GM21367 (cell line): ENCODE data around the gene RCSD1.
"Not testable (repeated sequence)": the region's sequence is repeated elsewhere in the genome, so short reads cannot be mapped to it uniquely, and the experiment has no call there.

Experiments used
- ATAC-seq: cut with Tn5 transposase; IDR thresholded peaks from one replicate; pipeline ENCODE4 v1.9.1; 2021; ENCODE audit not compliant: unreplicated experiment

Gene RCSD1

DNA sequence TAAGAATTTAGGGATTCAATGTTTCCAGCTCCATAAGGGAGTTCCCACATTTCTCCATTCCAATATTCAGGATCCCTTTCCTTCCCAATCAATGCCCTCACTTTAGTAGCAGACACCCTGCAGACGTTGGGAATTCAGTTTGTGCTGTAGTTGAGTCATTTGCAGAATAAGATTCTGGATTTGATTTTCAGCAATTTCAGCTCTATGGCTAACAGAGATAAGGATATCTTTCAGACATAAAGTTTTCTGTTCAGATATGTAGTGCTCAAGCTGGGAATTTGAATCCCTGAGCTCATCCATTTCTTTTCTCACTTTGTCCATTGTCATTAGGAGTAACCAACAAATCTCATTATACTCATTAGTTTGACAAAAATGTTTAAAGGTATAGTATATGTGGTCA, 104.8 kb downstream of the RCSD1 start:
- ATAC-seq: no peak

DNA sequence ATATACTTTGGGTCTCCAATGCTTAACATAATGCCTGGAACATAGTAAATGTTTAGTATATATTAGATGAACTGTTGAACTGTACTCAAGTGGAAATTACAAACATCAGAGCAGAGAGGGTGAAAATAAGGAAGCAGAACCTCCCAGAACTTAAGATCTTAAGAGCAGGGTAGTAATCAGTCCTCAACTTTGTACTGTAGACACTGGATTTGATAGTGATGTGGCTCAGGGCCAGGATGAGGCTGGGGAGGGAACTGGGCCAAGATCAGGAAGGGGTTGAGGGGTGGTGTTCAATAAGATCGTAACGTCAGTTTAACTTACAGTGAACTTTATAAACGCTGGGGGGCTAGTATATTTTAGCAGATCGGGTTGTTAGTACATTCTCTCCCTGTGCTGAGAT, 107.1 kb downstream of the RCSD1 start:
- ATAC-seq: no peak

DNA sequence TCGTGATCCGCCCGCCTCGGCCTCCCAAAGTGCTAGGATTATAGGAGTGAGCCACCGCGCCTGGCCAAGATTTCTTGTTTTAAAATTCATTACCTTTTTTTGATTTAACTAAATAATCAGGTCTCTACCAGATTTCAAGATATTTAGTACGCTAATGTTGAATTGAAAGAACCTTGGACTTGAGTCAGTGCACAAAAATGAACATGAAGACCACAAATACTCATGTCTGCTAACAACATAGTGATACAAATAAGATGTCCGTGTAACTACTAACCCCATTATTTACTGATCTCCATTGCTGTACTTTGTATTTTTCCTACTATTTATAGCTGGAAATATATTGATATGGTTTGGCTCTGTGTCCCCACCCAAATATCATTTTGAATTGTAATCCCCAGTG, 108.1 kb downstream of the RCSD1 start:
- ATAC-seq: no peak

DNA sequence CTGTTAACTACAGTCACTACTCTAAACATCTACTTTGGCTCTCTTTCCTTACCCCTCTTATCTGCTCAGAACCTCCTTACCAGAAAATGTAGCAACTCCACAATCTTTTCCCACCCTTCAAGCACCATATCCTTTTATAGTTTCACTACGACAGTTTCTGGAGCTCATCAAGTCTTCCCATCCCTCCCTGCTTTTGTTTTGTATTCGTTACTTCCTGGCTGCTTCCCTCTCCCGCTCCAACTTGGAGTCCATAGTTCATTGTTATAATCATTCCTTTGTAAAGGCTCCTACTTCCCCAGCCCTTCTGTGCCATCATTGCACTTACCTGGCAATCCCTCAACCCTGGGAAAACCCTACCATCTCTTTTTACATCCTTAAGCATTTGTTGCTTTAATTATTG, 109.7 kb downstream of the RCSD1 start:
- ATAC-seq: no peak

DNA sequence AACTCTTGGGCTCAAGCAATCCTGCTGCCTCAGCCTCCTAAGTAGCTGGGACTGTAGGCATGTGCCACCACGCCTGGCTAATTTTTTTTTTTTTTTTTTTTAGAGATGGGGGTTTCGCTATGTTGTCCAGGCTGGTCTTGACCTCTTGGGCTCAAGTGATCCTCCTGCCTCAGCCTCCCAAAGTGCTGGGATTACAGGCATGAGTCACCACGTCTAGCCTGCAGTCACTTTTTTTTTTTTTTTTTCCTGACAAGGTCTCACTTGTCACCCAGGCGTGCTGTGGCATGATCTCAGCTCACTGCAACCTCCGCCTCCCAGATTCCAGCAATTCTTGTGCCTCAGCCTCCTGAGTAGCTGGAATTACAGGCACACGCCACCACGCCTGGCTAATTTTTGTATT, 111.1 kb downstream of the RCSD1 start:
- not testable (repeated sequence) for ATAC-seq

DNA sequence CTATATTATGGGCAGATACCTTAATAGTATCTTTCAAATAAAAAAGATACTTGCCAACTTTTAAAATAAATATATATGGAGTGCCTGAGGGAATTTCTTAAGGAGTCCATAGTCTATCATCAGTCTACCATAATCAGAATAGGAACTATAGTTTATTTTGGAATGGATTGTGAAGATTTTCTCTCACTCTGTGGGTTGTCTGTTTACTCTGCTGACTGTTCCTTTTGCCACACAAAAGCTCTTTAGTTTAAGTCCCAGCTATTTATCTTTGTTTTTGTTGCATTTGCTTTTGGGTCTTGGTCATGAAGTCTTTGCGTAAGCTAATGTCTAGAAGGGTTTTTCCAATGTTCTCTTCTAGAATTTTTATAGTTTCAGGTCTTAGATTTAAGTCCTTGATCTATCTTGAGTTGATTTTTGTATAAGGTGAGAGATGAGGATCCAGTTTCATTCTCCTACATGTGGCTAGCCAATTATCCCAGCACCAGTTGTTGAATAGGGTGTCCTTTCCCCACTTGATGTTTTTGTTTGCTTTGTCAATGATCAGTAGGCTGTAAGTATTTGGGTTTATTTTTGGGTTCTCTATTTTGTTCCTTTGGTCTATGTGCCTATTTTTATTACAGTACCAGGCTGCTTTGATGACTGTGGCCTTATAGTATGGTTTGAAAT, 112.5 kb downstream of the RCSD1 start:
- not testable (repeated sequence) for ATAC-seq

DNA sequence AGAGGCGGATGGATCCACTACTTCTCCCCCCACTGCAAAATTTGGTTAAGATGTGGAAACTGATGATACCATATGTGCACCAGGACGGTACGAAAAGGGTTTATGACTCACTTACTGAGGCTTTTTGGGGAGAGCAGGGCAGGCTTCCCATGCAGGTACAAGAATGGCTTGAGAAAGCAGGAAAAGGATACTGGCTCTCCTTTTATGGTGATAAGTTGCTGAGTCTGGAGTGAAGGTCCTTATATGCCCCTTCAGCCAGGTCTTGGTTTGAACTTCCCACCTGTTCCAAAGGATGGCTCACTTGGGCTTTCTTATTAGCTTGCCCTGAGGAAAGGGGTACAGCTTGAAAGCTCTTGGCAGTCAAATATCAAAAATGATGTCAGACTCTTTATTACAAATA, 114.9 kb downstream of the RCSD1 start:
- no peak for ATAC-seq

DNA sequence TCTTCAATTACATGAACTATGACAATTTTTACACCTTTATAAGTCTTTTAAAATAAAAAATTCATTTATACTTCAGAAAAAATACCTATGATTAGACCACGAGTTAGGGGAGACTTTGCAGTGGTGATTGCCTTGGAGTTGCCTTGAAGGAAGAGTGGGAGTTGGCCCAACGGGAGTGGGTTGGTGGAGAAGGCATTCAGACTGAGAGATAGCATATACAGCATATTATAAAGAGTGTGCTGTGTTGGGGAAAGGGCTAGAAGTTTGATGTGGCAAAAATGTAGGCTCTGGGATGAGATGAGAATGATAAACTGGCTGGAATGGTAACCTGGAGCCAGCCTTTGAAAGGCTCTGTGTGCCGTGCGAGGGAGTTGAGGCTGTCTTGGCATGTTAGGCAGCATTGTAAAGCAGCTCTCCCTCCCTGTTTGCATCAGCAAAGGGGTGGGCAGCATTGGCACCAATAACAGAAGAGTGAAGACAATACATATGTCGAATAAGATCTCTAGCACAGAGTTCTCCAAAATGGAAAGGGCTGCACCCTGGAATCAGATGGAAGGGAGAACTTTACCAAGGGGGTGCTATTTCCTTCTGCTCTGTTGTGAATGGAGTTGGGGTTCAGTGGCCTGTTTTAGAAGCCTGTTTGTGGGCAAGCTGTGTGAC, 116.1 kb downstream of the RCSD1 start:
- no peak for ATAC-seq

DNA sequence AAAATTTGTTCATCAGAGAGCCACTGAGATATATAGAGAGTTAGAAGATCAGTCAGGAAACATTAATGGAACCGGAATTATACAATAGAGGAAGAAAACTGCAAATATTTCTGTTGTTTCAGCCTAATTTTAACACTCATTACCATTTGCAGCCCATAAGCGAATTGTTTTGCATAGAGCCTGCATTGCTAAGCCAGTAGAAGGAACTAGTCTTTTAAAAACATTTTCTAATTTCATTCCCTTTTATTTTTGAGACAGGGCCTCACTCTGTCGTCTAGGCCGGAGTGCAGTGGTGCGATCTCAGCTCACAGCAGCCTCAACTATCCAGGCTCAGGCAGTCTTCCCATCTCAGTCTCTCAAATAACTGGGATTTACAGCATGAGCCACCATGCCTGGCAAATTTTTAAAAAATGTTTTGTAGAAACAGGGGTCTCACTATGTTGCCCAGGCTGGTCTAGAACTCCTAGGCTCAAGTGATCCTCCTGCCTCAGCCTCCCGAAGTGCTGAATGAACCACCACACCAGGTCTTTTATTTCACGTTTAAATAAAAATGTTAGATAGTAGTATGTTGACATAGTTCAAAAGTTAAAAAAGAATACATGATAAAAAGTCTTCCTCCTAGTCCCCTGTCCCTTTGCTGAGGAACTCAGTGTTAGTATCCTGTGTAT, 117.1 kb downstream of the RCSD1 start:
- no peak for ATAC-seq

DNA sequence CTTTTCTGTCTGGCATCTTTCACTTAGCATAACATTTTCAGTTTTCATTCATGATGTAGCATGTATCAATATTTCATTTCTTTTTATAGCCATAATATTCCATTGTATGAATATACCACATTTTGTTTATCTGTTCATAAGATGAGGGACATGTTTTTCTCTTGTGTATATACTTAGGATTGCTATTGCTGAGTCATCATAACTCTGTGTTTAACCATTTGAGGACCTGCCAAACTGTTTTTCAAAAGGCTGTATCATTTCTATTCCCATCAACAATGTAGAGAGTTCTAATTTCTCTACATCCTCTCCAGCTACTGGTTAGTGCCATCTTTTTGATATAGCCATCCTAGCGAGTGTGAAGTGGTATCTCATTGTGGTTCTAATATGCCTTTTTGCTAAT, 118.0 kb downstream of the RCSD1 start:
- no peak for ATAC-seq

DNA sequence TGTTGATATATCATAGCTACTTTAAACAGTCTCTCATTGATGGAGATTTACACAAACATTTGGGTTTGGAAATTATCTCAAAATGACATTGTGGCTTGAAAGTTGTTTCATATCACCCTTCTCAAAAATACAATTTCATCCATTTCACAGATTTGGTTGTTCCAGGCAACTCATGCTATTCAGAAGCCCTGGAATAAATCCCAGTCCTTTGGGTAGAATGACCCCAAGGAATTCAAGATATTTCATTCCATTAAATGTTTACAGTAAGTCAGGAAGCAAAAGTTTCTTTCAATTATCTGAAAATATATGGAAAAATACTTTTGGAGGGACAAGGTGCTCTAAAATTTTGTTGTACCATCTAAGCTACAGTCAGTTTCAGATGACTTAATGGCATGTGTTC, 118.9 kb downstream of the RCSD1 start:
- no peak for ATAC-seq

DNA sequence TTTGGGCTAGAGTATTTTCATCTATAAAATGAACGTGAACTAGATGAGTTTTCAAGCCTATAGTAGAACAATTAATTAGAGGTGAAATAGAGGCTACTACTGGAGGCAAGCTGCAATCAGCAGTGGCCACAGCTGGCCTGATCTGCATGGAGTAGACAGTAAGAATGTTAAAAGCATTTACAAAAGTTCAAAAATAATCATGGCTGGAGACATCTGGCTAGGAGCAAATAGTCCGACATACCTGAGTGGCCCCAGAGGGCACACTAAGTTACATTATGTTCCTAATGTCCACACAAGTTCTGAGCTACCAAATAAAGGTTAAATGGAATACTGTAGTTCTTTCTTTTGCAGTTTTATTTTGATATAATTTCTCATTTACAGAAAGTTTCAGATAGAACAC, 119.7 kb downstream of the RCSD1 start:
- no peak for ATAC-seq

DNA sequence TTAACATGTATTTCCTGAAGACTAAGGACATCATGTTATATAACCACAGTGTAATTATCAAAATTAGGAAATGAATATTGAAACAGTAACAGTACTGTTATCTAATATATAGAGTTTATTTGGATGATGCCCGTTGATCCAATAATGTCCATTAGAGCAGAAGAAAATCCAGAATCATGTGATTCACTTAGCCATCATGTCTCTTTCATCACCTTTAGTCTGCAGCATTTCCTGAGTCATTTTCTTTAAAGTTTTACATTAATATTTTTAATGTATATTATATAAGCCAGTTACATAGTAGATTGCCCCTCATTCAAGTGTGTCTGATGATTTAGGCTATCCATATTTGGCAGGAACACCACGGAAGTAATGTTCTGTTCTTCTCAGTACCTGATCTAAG, 120.6 kb downstream of the RCSD1 start:
- ATAC-seq: no peak

DNA sequence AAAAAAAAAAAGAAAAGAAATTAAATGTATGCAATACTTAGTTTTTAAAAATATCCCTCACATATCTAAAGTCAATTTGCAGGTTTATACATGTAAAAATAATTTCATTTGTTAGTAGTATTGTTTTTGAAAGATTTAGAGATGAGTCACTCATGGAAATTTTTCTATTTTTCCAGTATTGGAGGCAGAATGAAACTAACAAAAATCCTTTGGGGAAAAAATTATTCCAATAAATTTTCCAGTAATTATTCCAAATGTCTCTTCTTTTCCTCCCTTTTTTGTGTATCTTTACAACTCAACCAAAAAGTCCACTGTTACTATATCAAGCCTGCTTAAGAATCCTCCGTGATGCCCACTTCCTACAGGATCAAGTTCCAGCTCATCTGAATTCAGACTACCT, 121.6 kb downstream of the RCSD1 start:
- no peak for ATAC-seq

DNA sequence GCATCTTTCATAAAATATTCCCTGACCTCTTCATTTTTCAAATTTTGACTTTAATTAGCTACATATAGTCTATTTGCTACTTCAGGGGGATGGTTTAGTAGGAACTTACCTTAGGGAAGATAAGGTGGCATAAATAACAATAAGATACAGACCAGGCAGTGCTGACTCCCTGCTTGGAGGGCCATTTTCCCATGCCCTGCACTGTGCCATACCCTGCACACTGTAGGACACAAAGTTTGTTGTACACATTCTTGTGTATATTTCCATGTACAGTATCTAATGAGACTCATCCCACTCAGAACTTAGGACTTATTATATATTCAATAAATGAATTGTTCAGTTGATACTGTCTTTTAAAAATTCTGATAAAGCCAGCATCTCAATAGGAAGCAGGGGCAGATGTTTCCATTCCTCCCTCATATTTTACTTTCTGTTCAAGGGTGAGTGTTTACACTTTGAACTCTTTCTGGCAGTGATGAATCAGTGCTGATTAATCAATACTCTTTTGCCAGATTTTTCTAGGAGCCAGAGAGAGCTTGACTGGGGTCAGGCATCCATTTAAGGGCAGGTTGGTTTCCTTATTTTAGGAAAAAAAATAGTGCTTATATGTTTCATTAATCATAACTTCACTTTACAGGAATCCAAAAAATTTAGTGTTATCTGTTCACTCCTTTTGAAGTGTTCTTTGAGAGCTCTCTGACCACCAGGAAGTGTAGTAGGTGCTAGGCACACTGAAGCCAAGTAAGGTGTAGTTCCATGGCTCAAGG, 122.4 kb downstream of the RCSD1 start:
- no peak for ATAC-seq

DNA sequence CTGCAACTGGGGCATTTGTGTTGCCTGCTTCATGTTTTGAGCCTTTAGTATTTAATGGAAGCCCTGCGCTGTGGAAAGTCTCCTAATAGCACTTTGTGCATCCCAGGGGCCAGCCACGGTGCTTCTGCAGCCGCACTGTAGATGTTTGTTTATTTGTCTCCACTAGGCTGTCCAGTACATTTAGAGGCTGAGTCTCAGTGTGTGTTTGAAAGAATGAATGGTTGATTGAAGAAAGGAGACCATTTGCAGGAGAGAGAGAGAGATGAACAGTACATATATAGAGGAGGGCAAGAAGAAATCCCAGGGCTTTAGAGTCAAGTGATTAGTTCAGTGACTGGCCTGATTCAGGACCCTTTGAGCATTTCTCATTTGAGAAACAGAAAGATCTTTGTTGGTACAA, 125.6 kb downstream of the RCSD1 start:
- no peak for ATAC-seq
